ENCODE data around the gene AOPEP.

AOPEP gene

DNA sequence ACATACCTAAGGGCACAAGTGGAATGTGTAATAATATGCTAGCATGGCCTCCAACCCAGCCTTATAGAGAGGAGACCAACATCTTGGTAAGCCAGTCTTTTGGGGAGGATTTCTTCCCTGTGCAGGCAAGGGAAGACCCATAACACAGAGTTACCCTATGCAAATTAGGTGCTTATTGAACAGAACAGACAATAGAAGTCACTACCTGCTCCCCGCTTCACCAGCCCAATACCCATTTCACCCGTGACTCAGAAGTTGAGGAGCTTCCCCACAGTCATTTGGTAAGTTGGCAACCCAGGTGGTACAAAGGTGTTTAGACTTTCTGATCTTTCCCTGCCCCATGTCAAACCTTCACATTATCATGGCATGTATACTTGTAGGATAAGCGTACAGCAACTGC, 44.6 kb downstream of the AOPEP start:
- no peak overlapping the region for H3K9ac ChIP-seq (ENCODE audit: low read length)
- H3K36me3 ChIP-seq (ENCODE audit: insufficient read depth, low read length): no peaks in the 10 kb centered on the region; the same call in 1 of the 2 replicates
- H2AFZ ChIP-seq (ENCODE audit: low read length): no peak overlapping the region
- TF ChIP-seq CTCF (IDR thresholded peaks at IDR 0.05; ENCODE audit: low read length) (no peak), EZH2 (IDR thresholded peaks at IDR 0.05; ENCODE audit: borderline replicate concordance, low read length) (no peak)
- no peaks in the 10 kb centered on the region for H3F3A ChIP-seq (ENCODE audit: insufficient read depth, low read length)
- H3K4me3 ChIP-seq (ENCODE audit: low read depth, low read length, poor library complexity, severe bottlenecking): no peak overlapping the region
- no peak overlapping the region for H3K27ac ChIP-seq (ENCODE audit: low read depth, low read length, poor library complexity, severe bottlenecking)
- H3K9me3 ChIP-seq (ENCODE audit: low read length): no peaks in the 10 kb centered on the region
- no peaks in the 10 kb centered on the region for H3K79me2 ChIP-seq (ENCODE audit: insufficient read depth, low read length)
- no peaks in the 10 kb centered on the region for H3K27me3 ChIP-seq (ENCODE audit: insufficient read depth, low read length)
- H3K4me2 ChIP-seq (ENCODE audit: low read length): no peak overlapping the region
- H4K20me1 ChIP-seq (ENCODE audit: insufficient read depth, low read length): no peaks in the 10 kb centered on the region
- H3K9me2 ChIP-seq (ENCODE audit: low read depth, low read length): no peaks in the 10 kb centered on the region
- H3K4me1 ChIP-seq (ENCODE audit: insufficient read depth, low read length, severe bottlenecking): peaks cover 36% of the 10 kb centered on the region

GRCh38 chr9:94772144-94772543, 45.6 kb downstream of the AOPEP start:
- no peak for TF ChIP-seq CTCF (IDR thresholded peaks at IDR 0.05; ENCODE audit: low read length)
- no peak for TF ChIP-seq EZH2 (IDR thresholded peaks at IDR 0.05; ENCODE audit: borderline replicate concordance, low read length)
- Histone ChIP-seq H3K9me3 (ENCODE audit: low read length) (no peaks in the 10 kb centered on the region), H3K36me3 (ENCODE audit: insufficient read depth, low read length) (no peaks in the 10 kb centered on the region; the same call in 1 of the 2 replicates), H3F3A (ENCODE audit: insufficient read depth, low read length) (no peaks in the 10 kb centered on the region), H3K4me2 (ENCODE audit: low read length) (no peak overlapping the region), H3K9me2 (ENCODE audit: low read depth, low read length) (no peaks in the 10 kb centered on the region), H3K9ac (ENCODE audit: low read length) (no peak overlapping the region), H3K4me3 (ENCODE audit: low read depth, low read length, poor library complexity, severe bottlenecking) (no peak overlapping the region), H3K79me2 (ENCODE audit: insufficient read depth, low read length) (no peaks in the 10 kb centered on the region), H3K27me3 (ENCODE audit: insufficient read depth, low read length) (no peaks in the 10 kb centered on the region), H2AFZ (ENCODE audit: low read length) (no peak overlapping the region), H3K27ac (ENCODE audit: low read depth, low read length, poor library complexity, severe bottlenecking) (peak overlapping the region; percentile 58), H3K4me1 (ENCODE audit: insufficient read depth, low read length, severe bottlenecking) (peaks cover 36% of the 10 kb centered on the region), H4K20me1 (ENCODE audit: insufficient read depth, low read length) (no peaks in the 10 kb centered on the region)

DNA sequence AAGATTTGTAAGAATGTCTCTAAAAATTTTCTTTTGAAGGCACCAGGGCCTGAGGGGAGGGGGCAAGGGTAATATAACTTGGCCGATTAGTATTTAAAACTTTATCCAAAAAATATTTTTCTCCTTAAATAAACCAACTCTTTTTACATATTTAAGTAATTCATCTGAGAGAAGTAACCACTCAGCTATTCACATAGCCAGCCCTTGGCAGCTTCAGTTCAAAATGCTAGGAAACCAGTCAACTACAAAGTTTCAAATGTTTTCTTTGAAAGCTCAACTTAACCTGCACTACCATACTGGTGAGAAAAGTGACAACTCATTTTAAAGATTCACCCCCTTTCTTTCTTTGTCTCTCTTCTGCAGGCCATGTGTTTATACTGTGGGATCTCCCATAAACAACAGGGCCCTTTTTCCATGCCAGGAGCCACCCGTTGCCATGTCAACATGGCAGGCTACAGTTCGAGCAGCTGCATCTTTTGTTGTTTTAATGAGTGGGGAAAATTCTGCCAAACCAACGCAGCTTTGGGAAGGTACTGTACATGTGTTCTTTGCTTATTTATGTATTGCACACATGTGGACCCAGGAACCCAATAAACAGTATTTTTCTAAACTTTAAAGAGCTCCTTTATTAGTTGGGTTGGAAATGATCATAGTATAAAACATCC, 46.3 kb downstream of the AOPEP start:
- Histone ChIP-seq H3K9me3 (ENCODE audit: low read length) (no peaks in the 10 kb centered on the region), H3K79me2 (ENCODE audit: insufficient read depth, low read length) (no peaks in the 10 kb centered on the region), H4K20me1 (ENCODE audit: insufficient read depth, low read length) (no peaks in the 10 kb centered on the region), H3F3A (ENCODE audit: insufficient read depth, low read length) (no peaks in the 10 kb centered on the region), H3K27ac (ENCODE audit: low read depth, low read length, poor library complexity, severe bottlenecking) (peak overlapping the region; percentile 58), H3K4me1 (ENCODE audit: insufficient read depth, low read length, severe bottlenecking) (peaks cover 36% of the 10 kb centered on the region), H3K4me2 (ENCODE audit: low read length) (no peak overlapping the region), H3K9me2 (ENCODE audit: low read depth, low read length) (no peaks in the 10 kb centered on the region), H2AFZ (ENCODE audit: low read length) (no peak overlapping the region), H3K4me3 (ENCODE audit: low read depth, low read length, poor library complexity, severe bottlenecking) (no peak overlapping the region), H3K36me3 (ENCODE audit: insufficient read depth, low read length) (no peaks in the 10 kb centered on the region), H3K9ac (ENCODE audit: low read length) (no peak overlapping the region), H3K27me3 (ENCODE audit: insufficient read depth, low read length) (no peaks in the 10 kb centered on the region)
- TF ChIP-seq CTCF (IDR thresholded peaks at IDR 0.05; ENCODE audit: low read length): no peak
- no peak for TF ChIP-seq EZH2 (IDR thresholded peaks at IDR 0.05; ENCODE audit: borderline replicate concordance, low read length)

All from OCI-LY1 (cell line).